ENCODE results near the gene ASNSD1. TPM values are rescaled to one million over a fixed set of nuclear protein-coding genes. Genes with fewer than 3 reads are reported as not detected.

The ASNSD1 gene
- total and polyA plus RNA-seq, 2 of the 8 experiments (the other 6 are each of a cell fraction or from before 2014, with no cell fraction given) = 14.1 to 44.8 TPM

- H2BK15ac ChIP-seq (ENCODE audit: low read length) = no peak overlapping the region
- H3K56ac ChIP-seq (replicated peaks; ENCODE audit: insufficient read length, low read depth, low read length) = no peak overlapping the region
- no peaks in the 10 kb centered on the region for H3K36me3 ChIP-seq (ENCODE audit: control insufficient read depth in 2 of 4, insufficient read depth in 4 of 4, low read length in 3 of 4)
- no peak overlapping the region for H2BK12ac ChIP-seq (ENCODE audit: low read depth, low read length)
- no peaks in the 10 kb centered on the region for H3K79me2 ChIP-seq (ENCODE audit: control insufficient read depth in 1 of 2, insufficient read depth in 2 of 2, low read length in 2 of 2)
- TF ChIP-seq KDM4A (IDR thresholded peaks at IDR 0.05; ENCODE audit: low read depth, low read length, severe bottlenecking) (no peak), SIRT6 (IDR thresholded peaks at IDR 0.05; ENCODE audit: low read length) (no peak), SP1 (IDR thresholded peaks at IDR 0.05; ENCODE audit: low read depth, low read length) (no peak), MAFK (IDR thresholded peaks at IDR 0.05; ENCODE audit: low read depth, low read length) (no peak)
- no peak overlapping the region for H2AK5ac ChIP-seq (ENCODE audit: low read depth, low read length)
- H2BK5ac ChIP-seq (ENCODE audit: low read depth, low read length) = no peak overlapping the region
- H3K4me1 ChIP-seq (replicated peaks in 1 of 4; ENCODE audit: control insufficient read depth in 3 of 4, insufficient read depth in 4 of 4, low read length in 3 of 4) = no peaks in the 10 kb centered on the region
- no peak overlapping the region for H3K27ac ChIP-seq (ENCODE audit: low read depth, low read length)
- DNase-seq (ENCODE audit: low read depth in 1 of 2, low spot score in 2 of 2) (no peak), FAIRE-seq (no peak)
- no peaks in the 10 kb centered on the region for H3K9me3 ChIP-seq (ENCODE audit: insufficient read depth in 2 of 2, low read depth in 1 of 2, low read length in 1 of 2)
- no peaks in the 10 kb centered on the region for H3K79me1 ChIP-seq (ENCODE audit: low read depth, low read length)
- no peaks in the 10 kb centered on the region for H4K20me1 ChIP-seq (replicated peaks in 1 of 2; ENCODE audit: control insufficient read depth in 1 of 2, insufficient read depth in 2 of 2, low read length in 2 of 2)
- H3K23me2 ChIP-seq (ENCODE audit: low read depth, low read length) = no peaks in the 10 kb centered on the region
- no peak overlapping the region for H3K14ac ChIP-seq (ENCODE audit: insufficient read length)
- H4K5ac ChIP-seq (ENCODE audit: insufficient read length, low read depth, low read length) = no peak overlapping the region
- CTCF ChIA-PET (ENCODE audit: partially characterized antibody) = interaction anchor here (0.8 to 2.2 kb wide), 4 partner anchors 10 to 19 kb away, joined by 3 to 9 read pairs (median 4); no protein-coding TSS in a partner anchor
- no peak overlapping the region for H4K8ac ChIP-seq (ENCODE audit: extremely low read depth, insufficient read depth, low read length)
- H3K27me3 ChIP-seq (replicated peaks in 1 of 4; ENCODE audit: control insufficient read depth in 3 of 4, extremely low read depth in 1 of 4, insufficient read depth in 3 of 4, low read length in 3 of 4) = no peaks in the 10 kb centered on the region
- no peak overlapping the region for H2BK120ac ChIP-seq (replicated peaks; ENCODE audit: low read depth, low read length)
- no peak overlapping the region for H2BK20ac ChIP-seq (ENCODE audit: low read length)
- no peak overlapping the region for H3K9ac ChIP-seq (replicated peaks in 1 of 4; ENCODE audit: extremely low read depth in 1 of 4, low read depth in 3 of 4, low read length in 3 of 4)
- no peak overlapping the region for H3K4me2 ChIP-seq (ENCODE audit: insufficient read depth in 1 of 2, low read depth in 2 of 2, low read length in 2 of 2)
- H3K4me3 ChIP-seq (ENCODE audit: extremely low read depth in 1 of 4, insufficient read depth in 2 of 4, low read depth in 3 of 4, low read length in 4 of 4) = no peak overlapping the region
- POLR2A ChIA-PET (ENCODE audit: partially characterized antibody) = interaction anchor here (0.5 kb wide), 1 partner anchor 1614 kb away, joined by 3 read pairs; no protein-coding TSS in a partner anchor
- H3K23ac ChIP-seq (ENCODE audit: insufficient read length) = no peak overlapping the region
- no peak overlapping the region for H2AFZ ChIP-seq (ENCODE audit: low read length)
- 87% methylated on average over 6 of the region's 6 CpGs; no CpG with 5 or more reads in 1 of the 2 experiments for WGBS, 2 experiments (ENCODE audit: extremely low coverage in 1 of 2, insufficient coverage in 1 of 2, insufficient read length in 1 of 2, insufficient replicate concordance in 2 of 2, low coverage in 1 of 2, low lambda C conversion rate in 2 of 2, missing lambda C conversion rate in 1 of 2)
- no peak overlapping the region for H4K91ac ChIP-seq (replicated peaks; ENCODE audit: insufficient read length, low read length)
- H3K18ac ChIP-seq (ENCODE audit: extremely low read depth, low read length) = no peak overlapping the region
- H3K4ac ChIP-seq (replicated peaks; ENCODE audit: insufficient read length, low read depth, low read length) = no peak overlapping the region
Observed at GRCh38 chr2:189613077-189613636, 48.1 kb upstream of the ASNSD1 start.
